HEK293T (cell line): Measurements from ENCODE around the gene STARD9.

Source experiments
- FOXM1 ChIP-seq: fragments of 450-650 bp; IDR thresholded peaks from 2 replicates; pipeline ENCODE4 v1.6.1; 2017; ENCODE audit warnings: mild to moderate bottlenecking, borderline replicate concordance
- HDGF ChIP-seq: fragments of 450-650 bp; IDR thresholded peaks from 2 replicates; pipeline ENCODE4 v1.6.1; 2017; ENCODE audit warnings: antibody characterized with exemption, borderline replicate concordance
- LEF1 ChIP-seq: fragments of 450-650 bp; IDR thresholded peaks from 2 replicates; pipeline ENCODE4 v1.6.1; 2017; ENCODE audit warnings: mild to moderate bottlenecking, borderline replicate concordance
- NFRKB ChIP-seq: fragments of 450-650 bp; IDR thresholded peaks from 2 replicates; pipeline ENCODE4 v1.6.1; 2016; ENCODE audit warnings: mild to moderate bottlenecking, moderate library complexity
- SP1 ChIP-seq: fragments of 450-650 bp; IDR thresholded peaks from 2 replicates; pipeline ENCODE4 v1.6.1; 2017
- TF ChIP-seq, protein P1 (sequence below): fragments of 450-650 bp; IDR thresholded peaks from 2 replicates; pipeline ENCODE4 v1.6.1; 2016

DNA sequence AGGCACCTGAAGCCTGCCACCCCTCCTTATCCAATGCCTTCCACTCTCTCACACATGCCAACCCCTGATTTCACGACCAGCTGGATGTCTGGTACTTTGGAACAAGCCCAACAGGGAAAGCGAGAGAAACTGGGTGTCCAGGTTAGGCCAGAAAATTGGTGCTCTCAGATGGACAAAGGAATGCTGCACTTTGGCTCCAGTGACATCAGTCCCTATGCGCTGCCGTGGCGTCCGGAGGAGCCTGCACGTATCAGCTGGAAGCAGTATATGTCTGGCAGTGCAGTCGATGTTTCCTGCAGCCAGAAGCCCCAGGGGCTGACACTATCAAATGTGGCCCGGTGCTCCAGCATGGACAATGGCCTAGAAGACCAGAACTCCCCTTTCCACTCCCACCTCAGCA lies 116.4 kb downstream of the STARD9 start:
- no peak for TF ChIP-seq HDGF
- no peak for TF ChIP-seq SP1
- no peak for TF ChIP-seq FOXM1
- TF ChIP-seq, protein P1, sequence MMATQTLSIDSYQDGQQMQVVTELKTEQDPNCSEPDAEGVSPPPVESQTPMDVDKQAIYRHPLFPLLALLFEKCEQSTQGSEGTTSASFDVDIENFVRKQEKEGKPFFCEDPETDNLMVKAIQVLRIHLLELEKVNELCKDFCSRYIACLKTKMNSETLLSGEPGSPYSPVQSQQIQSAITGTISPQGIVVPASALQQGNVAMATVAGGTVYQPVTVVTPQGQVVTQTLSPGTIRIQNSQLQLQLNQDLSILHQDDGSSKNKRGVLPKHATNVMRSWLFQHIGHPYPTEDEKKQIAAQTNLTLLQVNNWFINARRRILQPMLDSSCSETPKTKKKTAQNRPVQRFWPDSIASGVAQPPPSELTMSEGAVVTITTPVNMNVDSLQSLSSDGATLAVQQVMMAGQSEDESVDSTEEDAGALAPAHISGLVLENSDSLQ: no peak
- TF ChIP-seq LEF1: no peak
- TF ChIP-seq NFRKB: no peak
